ENCODE results near the gene CD164. TPM values are rescaled to one million over a fixed set of nuclear protein-coding genes. Genes with fewer than 3 reads are reported as not detected.
A peak's percentile ranks its signal among the peaks of the same experiment; 100 is the strongest.

The CD164 gene
- total RNA-seq, 3 donors from 2014 or later, result 337 to 845 (median 513) TPM

GRCh38 chr6:109323241-109323640 lies 59.0 kb downstream of the CD164 start:
- Histone ChIP-seq H3K36me3 (ENCODE audit: low read depth) (no peaks in the 10 kb centered on the region), H3K4me3 (no peak overlapping the region), H3K4me1 (ENCODE audit: low read depth) (peaks cover 14% of the 10 kb centered on the region), H3K9me3 (no peaks in the 10 kb centered on the region)
- TF ChIP-seq CTCF (IDR thresholded peaks at IDR 0.05), result no peak
- no peak for DNase-seq
- ATAC-seq, result no peak
- intact Hi-C loops (cut with DNase I, micrococcal nuclease), result no loop called here

DNA sequence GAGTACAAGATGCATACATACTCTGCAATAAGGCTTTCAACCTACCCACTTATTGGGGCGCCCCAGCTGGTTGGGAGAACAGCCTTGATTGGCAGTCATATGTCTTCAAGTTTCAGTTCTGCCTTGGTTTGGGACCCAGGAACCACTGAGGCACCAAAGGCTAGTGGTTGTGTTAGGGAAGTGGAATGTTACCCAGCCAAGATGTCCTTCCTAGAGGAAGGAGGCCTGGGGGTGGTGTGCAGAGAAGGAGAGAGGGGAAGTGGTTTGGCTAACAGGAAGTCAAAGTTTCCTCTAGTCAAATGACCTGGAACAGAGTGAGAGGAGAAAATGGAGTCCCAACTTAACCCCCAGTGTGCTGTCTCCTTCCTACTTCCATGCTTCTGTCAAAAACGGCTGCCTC lies 59.4 kb downstream of the CD164 start:
- intact Hi-C loops (cut with DNase I, micrococcal nuclease), result no loop called here
- DNase-seq, result no peak
- ATAC-seq, result no peak
- no peaks in the 10 kb centered on the region for H3K36me3 ChIP-seq (ENCODE audit: low read depth)
- H3K4me1 ChIP-seq (ENCODE audit: low read depth), result peaks cover 14% of the 10 kb centered on the region
- no peak overlapping the region for H3K4me3 ChIP-seq
- no peaks in the 10 kb centered on the region for H3K9me3 ChIP-seq
- TF ChIP-seq CTCF (IDR thresholded peaks at IDR 0.05), result no peak

GRCh38 chr6:109321752-109322151 lies 60.5 kb downstream of the CD164 start:
- no peak overlapping the region for H3K4me3 ChIP-seq
- peaks cover 18% of the 10 kb centered on the region for H3K4me1 ChIP-seq (ENCODE audit: low read depth)
- H3K36me3 ChIP-seq (ENCODE audit: low read depth), result no peaks in the 10 kb centered on the region
- DNase-seq (no peak), ATAC-seq (no peak)
- TF ChIP-seq CTCF (IDR thresholded peaks at IDR 0.05), result no peak
- H3K9me3 ChIP-seq, result no peaks in the 10 kb centered on the region
- intact Hi-C loops (cut with DNase I, micrococcal nuclease), result no loop called here

- no peak for TF ChIP-seq CTCF (IDR thresholded peaks at IDR 0.05)
- H3K36me3 ChIP-seq (ENCODE audit: low read depth), result no peaks in the 10 kb centered on the region
- no peak overlapping the region for H3K4me3 ChIP-seq
- ATAC-seq (no peak), DNase-seq (no peak)
- intact Hi-C loops (cut with DNase I, micrococcal nuclease), result no loop called here
- no peaks in the 10 kb centered on the region for H3K9me3 ChIP-seq
- peaks cover 18% of the 10 kb centered on the region for H3K4me1 ChIP-seq (ENCODE audit: low read depth)
Measured at GRCh38 chr6:109320072-109320471, 62.2 kb downstream of the CD164 start.

DNA sequence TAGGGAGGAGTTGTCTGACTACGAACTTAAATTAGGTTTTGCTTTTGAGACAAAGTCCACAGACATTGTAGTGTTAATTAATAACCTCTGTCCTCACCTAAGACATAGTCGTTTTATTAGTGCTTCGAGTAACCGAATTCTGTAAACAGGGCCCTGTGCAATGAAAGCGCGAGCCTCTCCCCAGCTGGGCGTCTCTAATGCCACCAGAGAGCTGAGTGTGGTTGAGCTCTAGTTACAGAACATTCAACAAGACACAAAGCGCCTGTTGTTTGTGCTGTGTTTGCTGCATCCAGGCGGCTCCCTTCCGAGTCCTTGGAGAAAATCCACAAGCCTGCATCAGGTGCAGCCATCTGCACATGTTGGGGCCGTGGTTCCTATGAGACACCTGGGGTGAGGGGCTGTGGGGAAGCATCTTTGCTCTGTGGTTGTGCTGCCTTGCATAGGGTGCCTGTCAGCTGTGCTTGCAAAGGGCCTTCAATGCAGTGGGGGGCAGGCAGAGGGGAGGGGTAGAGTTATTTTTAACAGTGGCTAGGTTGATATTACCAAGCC lies 63.9 kb downstream of the CD164 start:
- Histone ChIP-seq H3K36me3 (ENCODE audit: low read depth) (no peaks in the 10 kb centered on the region), H3K4me3 (no peak overlapping the region), H3K9me3 (no peaks in the 10 kb centered on the region), H3K4me1 (ENCODE audit: low read depth) (peaks cover 18% of the 10 kb centered on the region)
- ATAC-seq, result peak; percentile 95
- intact Hi-C loops (cut with DNase I, micrococcal nuclease), result no loop called here
- DNase-seq, result peak; percentile 82 to 83 (median 82)
- no peak for TF ChIP-seq CTCF (IDR thresholded peaks at IDR 0.05)

DNA sequence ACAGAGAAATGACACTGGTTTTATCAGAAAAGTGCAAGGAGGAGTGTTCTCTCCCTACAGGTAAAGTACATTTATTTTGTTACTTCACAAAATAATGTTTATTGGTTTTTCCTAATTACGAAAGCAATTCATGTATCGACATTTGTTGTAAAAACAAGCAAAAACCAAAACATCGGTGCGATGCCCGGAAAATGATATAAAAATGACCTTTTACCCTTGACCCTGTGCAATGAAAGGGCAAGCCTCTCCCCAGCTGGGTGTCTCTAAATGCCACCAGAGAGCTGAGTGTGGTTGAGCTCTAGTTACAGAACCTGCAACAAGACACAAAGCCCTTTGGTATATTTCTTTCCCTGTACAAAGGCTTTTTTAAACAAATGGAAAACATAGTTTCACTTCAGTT lies 65.4 kb downstream of the CD164 start:
- Histone ChIP-seq H3K9me3 (no peaks in the 10 kb centered on the region), H3K4me3 (no peak overlapping the region), H3K36me3 (ENCODE audit: low read depth) (no peaks in the 10 kb centered on the region), H3K4me1 (ENCODE audit: low read depth) (peaks cover 18% of the 10 kb centered on the region)
- intact Hi-C loops (cut with DNase I, micrococcal nuclease), result no loop called here
- no peak for TF ChIP-seq CTCF (IDR thresholded peaks at IDR 0.05)
- ATAC-seq, result no peak
- no peak for DNase-seq
